SK-N-MC (cell line): ENCODE measurements around the gene RAD50.

ENCODE experiments used
- DNase-seq: peaks from one replicate; pipeline ENCODE4 v3.0.0-alpha.2; 2011; ENCODE audit warnings: low read depth, low spot score
- H3K27ac ChIP-seq: fragments of 200-600 bp; sonication (generic); 2 replicates; pipeline ENCODE4 v1.5.1; 2016; ENCODE audit warnings: mixed run types
- H3K36me3 ChIP-seq: fragments of 200-600 bp; sonication (generic); 2 replicates; pipeline ENCODE4 v1.6.1; 2017; ENCODE audit warnings: antibody characterized with exemption, low read length, mixed read lengths; ENCODE audit not compliant: insufficient read depth
- H3K4me3 ChIP-seq: fragments of 200-600 bp; sonication (generic); 2 replicates; pipeline ENCODE4 v1.5.1; 2016
- H3K9ac ChIP-seq: fragments of 200-600 bp; sonication (generic); 2 replicates; pipeline ENCODE4 v1.8.0; 2017; ENCODE audit warnings: mixed run types, mixed read lengths; ENCODE audit not compliant: insufficient read length
- H3K9me3 ChIP-seq: fragments of 200-600 bp; sonication (generic); 2 replicates; pipeline ENCODE4 v1.6.1; 2017; ENCODE audit warnings: low read depth, mild to moderate bottlenecking, antibody characterized with exemption, low read length, moderate library complexity, mixed read lengths
- EZH2 ChIP-seq: fragments of 200-600 bp; sonication (generic); IDR thresholded peaks from one replicate; pipeline ENCODE4 v1.6.1; 2017; ENCODE audit warnings: antibody characterized with exemption
- FOXP2 ChIP-seq: optimal IDR thresholded peaks from 2 replicates; pipeline ENCODE3; 2011; ENCODE audit warnings: mild to moderate bottlenecking, moderate library complexity; ENCODE audit not compliant: insufficient read depth; ENCODE audit errors: extremely low read length, control extremely low read depth
- POLR2AphosphoS5 ChIP-seq: IDR thresholded peaks from 2 replicates; pipeline ENCODE4 v1.6.1; 2012; ENCODE audit warnings: mild to moderate bottlenecking, low read depth, low read length, borderline replicate concordance

The RAD50 gene

GRCh38 chr5:132679717-132680380 lies 123.1 kb downstream of the RAD50 start:
- no peak for DNase-seq

GRCh38 chr5:132680780-132681475 lies 124.2 kb downstream of the RAD50 start:
- TF ChIP-seq EZH2 (no peak), POLR2AphosphoS5 (no peak), FOXP2 (no peak)
- no peak for DNase-seq
- Histone ChIP-seq H3K27ac (no peak overlapping the region), H3K9me3 (no peaks in the 10 kb centered on the region), H3K36me3 (no peaks in the 10 kb centered on the region), H3K9ac (no peak overlapping the region), H3K4me3 (no peak overlapping the region)

More at GRCh38 chr5:132679717-132680380, 123.1 kb downstream of the RAD50 start:
- TF ChIP-seq POLR2AphosphoS5 (no peak), FOXP2 (no peak), EZH2 (no peak)
- Histone ChIP-seq H3K9ac (no peak overlapping the region), H3K4me3 (no peak overlapping the region), H3K27ac (no peak overlapping the region), H3K36me3 (no peaks in the 10 kb centered on the region), H3K9me3 (no peaks in the 10 kb centered on the region)

- Histone ChIP-seq H3K4me3 (no peak overlapping the region), H3K36me3 (no peaks in the 10 kb centered on the region), H3K9ac (no peak overlapping the region), H3K27ac (no peak overlapping the region), H3K9me3 (no peaks in the 10 kb centered on the region)
- TF ChIP-seq EZH2 (no peak), FOXP2 (no peak), POLR2AphosphoS5 (no peak)
- DNase-seq, result no peak
Measured at GRCh38 chr5:132681476-132681831, 124.7 kb downstream of the RAD50 start.

GRCh38 chr5:132681983-132682382 lies 125.2 kb downstream of the RAD50 start:
- Histone ChIP-seq H3K9ac (no peak overlapping the region), H3K4me3 (no peak overlapping the region), H3K36me3 (no peaks in the 10 kb centered on the region), H3K9me3 (no peaks in the 10 kb centered on the region), H3K27ac (no peak overlapping the region)
- DNase-seq, result no peak
- TF ChIP-seq FOXP2 (no peak), EZH2 (no peak), POLR2AphosphoS5 (no peak)

GRCh38 chr5:132684491-132684890 lies 127.7 kb downstream of the RAD50 start:
- Histone ChIP-seq H3K9ac (no peak overlapping the region), H3K4me3 (no peak overlapping the region), H3K9me3 (no peaks in the 10 kb centered on the region), H3K27ac (0 out of 2 replicates have a peak overlapping the region, but pooled peaks have one; percentile 32), H3K36me3 (no peaks in the 10 kb centered on the region)
- no peak for DNase-seq
- no peak for TF ChIP-seq EZH2
- no peak for TF ChIP-seq FOXP2
- TF ChIP-seq POLR2AphosphoS5, result no peak

GRCh38 chr5:132684922-132685720 lies 128.3 kb downstream of the RAD50 start:
- no peaks in the 10 kb centered on the region for H3K36me3 ChIP-seq
- H3K4me3 ChIP-seq, result no peak overlapping the region
- TF ChIP-seq FOXP2, result no peak
- TF ChIP-seq POLR2AphosphoS5, result no peak
- no peak for TF ChIP-seq EZH2
- no peak overlapping the region for H3K9ac ChIP-seq
- DNase-seq, result no peak
- H3K9me3 ChIP-seq, result no peaks in the 10 kb centered on the region
- H3K27ac ChIP-seq, result 0 out of 2 replicates have a peak overlapping the region, but pooled peaks have one; percentile 32

- TF ChIP-seq POLR2AphosphoS5 (no peak), FOXP2 (no peak), EZH2 (no peak)
- H3K9me3 ChIP-seq, result no peaks in the 10 kb centered on the region
- no peaks in the 10 kb centered on the region for H3K36me3 ChIP-seq
- H3K4me3 ChIP-seq, result no peak overlapping the region
- no peak for DNase-seq
- no peak overlapping the region for H3K27ac ChIP-seq
- no peak overlapping the region for H3K9ac ChIP-seq
Measured at GRCh38 chr5:132686193-132686592, 129.4 kb downstream of the RAD50 start.

GRCh38 chr5:132687995-132688394 lies 131.2 kb downstream of the RAD50 start:
- Histone ChIP-seq H3K36me3 (0 out of 2 replicates have a peak, but pooled peaks cover 3% of the 10 kb centered on the region), H3K4me3 (no peak overlapping the region), H3K9ac (no peak overlapping the region), H3K9me3 (no peaks in the 10 kb centered on the region), H3K27ac (no peak overlapping the region)
- no peak for TF ChIP-seq POLR2AphosphoS5
- no peak for TF ChIP-seq FOXP2
- TF ChIP-seq EZH2, result no peak
- DNase-seq, result no peak
